ENCODE measurements around the gene DOCK10. TPM values are rescaled to one million over a fixed set of nuclear protein-coding genes. Genes with fewer than 3 reads are reported as not detected.

Gene DOCK10
- total and polyA plus RNA-seq, 2 donors (not counting 1 experiment from before 2014, with no cell fraction given), result 49.5 to 139 TPM

- no peaks in the 10 kb centered on the region for H3K36me3 ChIP-seq (replicated peaks in 1 of 2; ENCODE audit: control extremely low read depth in 1 of 2, control insufficient read depth in 1 of 2, extremely low read depth in 1 of 2, insufficient read depth in 2 of 2, low read length in 1 of 2)
- H3K9me3 ChIP-seq (ENCODE audit: control extremely low read depth in 1 of 3, control insufficient read depth in 2 of 3, insufficient read depth in 1 of 3, low read length in 2 of 3), result no peaks in the 10 kb centered on the region
- no peak overlapping the region for H3K4me3 Mint-ChIP-seq
- peaks cover 11% of the 10 kb centered on the region for H4K20me1 ChIP-seq (ENCODE audit: control insufficient read depth, insufficient read depth, low read length, poor library complexity, severe bottlenecking)
- H3K27ac ChIP-seq (ENCODE audit: low read length in 2 of 2), result no peak overlapping the region
- CTCF ChIA-PET, result interaction anchor here (0.6 to 2.1 kb wide), 11 partner anchors 10 to 651 kb away, joined by 3 to 8 read pairs (median 4); no protein-coding TSS in a partner anchor
- H2AFZ ChIP-seq (ENCODE audit: insufficient read depth, low read depth, low read length, poor library complexity, severe bottlenecking), result no peak overlapping the region
- WGBS (ENCODE audit: insufficient coverage), result no CpG with 5 or more reads among the region's 5 CpGs
- peaks cover 37% of the 10 kb centered on the region for H3K4me1 Mint-ChIP-seq
- ATAC-seq (ENCODE audit: low read depth), result no peak
- no peaks in the 10 kb centered on the region for H3K27me3 ChIP-seq (replicated peaks in 1 of 4; ENCODE audit: control extremely low read depth in 1 of 4, control insufficient read depth in 3 of 4, insufficient read depth in 4 of 4, low read length in 3 of 4)
- H3K9me3 Mint-ChIP-seq (ENCODE audit: insufficient read depth), result no peaks in the 10 kb centered on the region
- H3K4me2 ChIP-seq (replicated peaks; ENCODE audit: low read depth, low read length, poor library complexity, severe bottlenecking), result peak overlapping the region; percentile 7
- POLR2A ChIA-PET, result no interaction called here
- intact Hi-C loops (cut with micrococcal nuclease), result loop anchor here (10.0 kb wide), 1 partner anchor 106 kb away; no protein-coding TSS in a partner anchor
- peak; percentile 25 for DNase-seq
- TF ChIP-seq CTCF (IDR thresholded peaks at IDR 0.05), result peak; percentile 49
- no peak for TF ChIP-seq EZH2 (IDR thresholded peaks at IDR 0.05; ENCODE audit: borderline replicate concordance, insufficient read depth, low read depth, low read length, poor library complexity, severe bottlenecking)
- H3K9ac ChIP-seq (ENCODE audit: low read length), result no peak overlapping the region
- peaks cover 10 to 12% of the 10 kb centered on the region in 2 donors for H3K4me1 ChIP-seq (ENCODE audit: control insufficient read depth in 2 of 2, insufficient read depth in 2 of 2, low read length in 2 of 2)
- peak overlapping the region; percentile 78 for H3K27ac Mint-ChIP-seq
- H3K4me3 ChIP-seq (ENCODE audit: control extremely low read depth in 1 of 5, extremely low read depth in 1 of 5, insufficient read depth in 1 of 5, low read depth in 2 of 5, low read length in 4 of 5), result no peak overlapping the region
- H3K27me3 Mint-ChIP-seq, result no peaks in the 10 kb centered on the region
- H3K79me2 ChIP-seq (ENCODE audit: control insufficient read depth, insufficient read depth, low read length), result peaks cover 35% of the 10 kb centered on the region
These were observed 33.3 kb downstream of the DOCK10 start for GRCh38 chr2:225008935-225009334.

GRCh38 chr2:225008179-225008856 is 34.0 kb downstream of the DOCK10 start:
- H3K4me3 Mint-ChIP-seq, result no peak overlapping the region
- Histone ChIP-seq H3K36me3 (replicated peaks in 1 of 2; ENCODE audit: control extremely low read depth in 1 of 2, control insufficient read depth in 1 of 2, extremely low read depth in 1 of 2, insufficient read depth in 2 of 2, low read length in 1 of 2) (no peaks in the 10 kb centered on the region), H3K27ac (ENCODE audit: low read length in 2 of 2) (no peak overlapping the region), H3K27me3 (replicated peaks in 1 of 4; ENCODE audit: control extremely low read depth in 1 of 4, control insufficient read depth in 3 of 4, insufficient read depth in 4 of 4, low read length in 3 of 4) (no peaks in the 10 kb centered on the region), H3K79me2 (ENCODE audit: control insufficient read depth, insufficient read depth, low read length) (peaks cover 30% of the 10 kb centered on the region), H3K9me3 (ENCODE audit: control extremely low read depth in 1 of 3, control insufficient read depth in 2 of 3, insufficient read depth in 1 of 3, low read length in 2 of 3) (no peaks in the 10 kb centered on the region), H3K4me2 (replicated peaks; ENCODE audit: low read depth, low read length, poor library complexity, severe bottlenecking) (peak overlapping the region; percentile 7), H4K20me1 (ENCODE audit: control insufficient read depth, insufficient read depth, low read length, poor library complexity, severe bottlenecking) (peaks cover 10% of the 10 kb centered on the region), H3K4me1 (ENCODE audit: control insufficient read depth in 2 of 2, insufficient read depth in 2 of 2, low read length in 2 of 2) (peaks cover 10 to 12% of the 10 kb centered on the region in 2 donors), H3K4me3 (ENCODE audit: control extremely low read depth in 1 of 5, extremely low read depth in 1 of 5, insufficient read depth in 1 of 5, low read depth in 2 of 5, low read length in 4 of 5) (no peak overlapping the region), H2AFZ (ENCODE audit: insufficient read depth, low read depth, low read length, poor library complexity, severe bottlenecking) (no peak overlapping the region), H3K9ac (ENCODE audit: low read length) (no peak overlapping the region)
- peak overlapping the region; percentile 78 for H3K27ac Mint-ChIP-seq
- H3K4me1 Mint-ChIP-seq, result peaks cover 34% of the 10 kb centered on the region
- no peaks in the 10 kb centered on the region for H3K9me3 Mint-ChIP-seq (ENCODE audit: insufficient read depth)
- intact Hi-C loops (cut with micrococcal nuclease), result loop anchor here (10.0 kb wide), 1 partner anchor 106 kb away; no protein-coding TSS in a partner anchor
- H3K27me3 Mint-ChIP-seq, result no peaks in the 10 kb centered on the region
- ChIA-PET CTCF (interaction anchor here (0.6 to 1.7 kb wide), 7 partner anchors 11 to 652 kb away, joined by 3 to 5 read pairs (median 4); no protein-coding TSS in a partner anchor), POLR2A (no interaction called here)
- ATAC-seq (ENCODE audit: low read depth) (peak; percentile 49), DNase-seq (peak; percentile 49)
- WGBS (ENCODE audit: insufficient coverage), result 19% methylated on average over 2 of the region's 3 CpGs
- TF ChIP-seq CTCF (IDR thresholded peaks at IDR 0.05), result no peak
- no peak for TF ChIP-seq EZH2 (IDR thresholded peaks at IDR 0.05; ENCODE audit: borderline replicate concordance, insufficient read depth, low read depth, low read length, poor library complexity, severe bottlenecking)
